KMS-11 (cell line): ENCODE data around the gene SLC24A4.

Source experiments
- H2AFZ ChIP-seq: fragments of 200-600 bp; sonication (generic); 2 replicates; pipeline ENCODE4 v1.6.1; 2016; ENCODE audit warnings: antibody characterized with exemption, mixed run types, low read depth
- H3K27ac ChIP-seq: fragments of 200-600 bp; sonication (generic); 2 replicates; pipeline ENCODE4 v1.6.1; 2016; ENCODE audit warnings: mild to moderate bottlenecking, mixed run types
- H3K27me3 ChIP-seq: fragments of 200-600 bp; sonication (generic); 2 replicates; pipeline ENCODE4 v1.6.1; 2017; ENCODE audit warnings: mild to moderate bottlenecking, low read depth, mixed run types, moderate library complexity; ENCODE audit not compliant: insufficient read depth
- H3K36me3 ChIP-seq: fragments of 200-600 bp; sonication (generic); 2 replicates; pipeline ENCODE4 v1.6.1; 2017; ENCODE audit warnings: mild to moderate bottlenecking, mixed run types; ENCODE audit not compliant: insufficient read depth
- H3K4me1 ChIP-seq: fragments of 200-600 bp; sonication (generic); 2 replicates; pipeline ENCODE4 v1.6.1; 2016; ENCODE audit warnings: mild to moderate bottlenecking, low read depth, mixed run types; ENCODE audit not compliant: poor library complexity, severe bottlenecking
- H3K4me2 ChIP-seq: fragments of 200-600 bp; sonication (generic); 2 replicates; pipeline ENCODE4 v1.7.0; 2016; ENCODE audit warnings: mild to moderate bottlenecking, mixed run types
- H3K4me3 ChIP-seq: fragments of 200-600 bp; sonication (generic); IDR thresholded peaks from 2 replicates; pipeline ENCODE4 v1.6.1; 2017; ENCODE audit warnings: low read depth, low read length, mixed read lengths; ENCODE audit not compliant: insufficient read depth
- H3K79me2 ChIP-seq: fragments of 200-600 bp; sonication (generic); 2 replicates; pipeline ENCODE4 v1.6.1; 2016; ENCODE audit warnings: low read depth, mixed run types; ENCODE audit not compliant: insufficient read depth
- H3K9ac ChIP-seq: fragments of 200-600 bp; sonication (generic); 2 replicates; pipeline ENCODE4 v1.6.1; 2016; ENCODE audit warnings: mild to moderate bottlenecking, mixed run types
- H4K20me1 ChIP-seq: fragments of 200-600 bp; sonication (generic); 2 replicates; pipeline ENCODE4 v1.6.1; 2016; ENCODE audit warnings: mild to moderate bottlenecking, mixed run types; ENCODE audit not compliant: insufficient read depth
- CTCF ChIP-seq: fragments of 200-600 bp; sonication (generic); conservative IDR thresholded peaks from 2 replicates; pipeline ENCODE4 v1.6.1; 2017; ENCODE audit warnings: low read depth, mild to moderate bottlenecking, antibody characterized with exemption, low read length, moderate library complexity, mixed read lengths

SLC24A4 gene

GRCh38 chr14:92457016-92457565 is 134.1 kb downstream of the SLC24A4 start:
- Histone ChIP-seq H3K79me2 (no peaks in the 10 kb centered on the region), H3K4me1 (no peaks in the 10 kb centered on the region), H3K27me3 (no peaks in the 10 kb centered on the region), H3K4me2 (no peak overlapping the region), H3K27ac (no peak overlapping the region), H3K36me3 (no peaks in the 10 kb centered on the region), H2AFZ (no peak overlapping the region), H3K4me3 (no peak overlapping the region), H4K20me1 (no peaks in the 10 kb centered on the region), H3K9ac (no peak overlapping the region)
- no peak for TF ChIP-seq CTCF

DNA sequence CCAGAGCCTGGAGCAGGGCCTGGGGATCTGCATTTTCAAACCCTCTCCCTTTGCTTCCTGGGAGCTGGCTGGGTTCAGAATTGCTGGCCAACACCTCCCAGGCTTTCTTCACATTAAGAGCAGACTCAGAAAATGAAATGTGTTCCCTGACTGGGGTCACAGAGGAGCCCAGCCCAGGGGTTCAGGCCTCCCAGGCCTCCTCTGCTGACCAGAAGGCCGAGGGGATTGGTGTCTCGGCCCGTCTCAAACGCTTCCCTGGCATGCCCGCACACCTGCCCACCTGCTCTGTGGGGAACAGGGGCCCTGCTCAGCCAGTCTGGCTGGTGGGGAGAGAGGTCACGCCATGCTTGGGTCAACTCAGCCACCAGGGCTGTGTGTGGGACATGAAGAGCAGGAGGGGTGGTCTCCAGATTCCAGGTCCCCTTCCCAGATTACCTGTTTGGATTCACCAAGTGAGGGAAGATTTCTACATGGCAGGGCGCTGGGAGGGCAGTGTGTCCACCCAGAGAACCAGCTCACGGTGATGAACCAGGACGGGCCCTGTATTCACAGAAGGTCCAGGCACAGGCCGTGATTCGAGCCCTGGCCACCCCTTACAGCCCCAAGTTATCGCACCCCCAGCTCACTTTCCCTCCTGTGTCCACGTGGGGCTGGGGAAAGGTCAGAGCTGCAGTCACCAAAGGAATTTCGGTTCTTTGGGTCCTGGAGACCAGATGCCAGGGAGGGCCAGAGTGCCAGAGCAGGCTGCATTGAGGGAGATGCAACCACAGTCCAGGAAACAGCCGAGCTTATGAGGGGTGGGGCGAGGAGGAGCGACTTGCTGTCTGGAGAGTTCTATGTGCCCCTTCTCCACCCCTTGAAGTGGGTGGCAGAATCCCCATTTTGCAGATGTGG is 135.4 kb downstream of the SLC24A4 start:
- TF ChIP-seq CTCF: no peak

DNA sequence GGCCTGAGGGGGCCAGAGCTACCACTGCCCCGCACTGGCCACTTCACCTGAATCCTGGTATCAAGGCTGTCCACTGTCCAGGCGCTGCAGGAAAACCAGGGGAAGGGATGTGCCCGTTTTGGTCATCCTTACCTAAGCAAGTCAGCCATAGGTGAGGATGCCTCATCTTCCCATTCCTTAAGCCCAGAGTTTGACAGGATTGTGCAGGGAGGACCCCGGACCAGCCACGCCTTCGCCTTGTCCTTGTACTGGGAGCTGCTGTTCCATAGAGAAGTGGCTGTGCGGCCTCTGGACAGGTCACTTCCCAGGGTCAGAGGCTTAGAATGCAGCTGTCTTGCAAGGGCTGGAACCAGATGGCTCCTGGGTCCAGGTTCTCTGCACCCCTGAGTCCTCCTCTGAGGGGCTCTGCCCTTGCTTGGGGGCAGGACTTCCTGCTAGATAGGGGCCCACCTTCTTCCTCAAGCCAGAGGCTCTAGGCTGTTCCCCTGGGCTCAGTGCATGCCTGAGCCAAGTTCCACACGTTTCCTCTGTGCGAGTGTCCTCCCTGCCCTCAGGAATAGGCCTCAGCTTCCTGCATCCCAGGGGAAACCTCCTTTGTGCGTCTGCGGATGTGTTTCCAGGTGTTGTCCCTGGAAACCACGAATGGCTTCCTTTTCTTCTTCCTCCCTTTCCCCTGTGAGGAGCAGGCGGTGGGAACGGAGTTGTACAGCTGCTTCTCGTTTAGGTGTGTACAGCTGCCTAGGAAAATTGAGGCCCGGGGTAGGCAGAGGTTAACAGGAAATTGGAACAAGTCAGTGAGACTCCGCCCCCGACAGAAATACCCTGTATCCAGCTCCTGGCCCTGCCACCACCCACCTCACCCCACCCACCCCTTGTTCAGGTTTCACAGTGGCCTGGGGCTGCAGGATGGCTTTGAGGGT is 136.3 kb downstream of the SLC24A4 start:
- Histone ChIP-seq H3K79me2 (no peaks in the 10 kb centered on the region), H4K20me1 (no peaks in the 10 kb centered on the region), H2AFZ (no peak overlapping the region), H3K4me1 (no peaks in the 10 kb centered on the region), H3K4me3 (no peak overlapping the region), H3K9ac (no peak overlapping the region), H3K4me2 (no peak overlapping the region), H3K36me3 (no peaks in the 10 kb centered on the region), H3K27ac (no peak overlapping the region), H3K27me3 (no peaks in the 10 kb centered on the region)
- no peak for TF ChIP-seq CTCF

More for the DNA sequence above, 135.4 kb downstream of the SLC24A4 start:
- Histone ChIP-seq H3K27ac (no peak overlapping the region), H3K27me3 (no peaks in the 10 kb centered on the region), H3K79me2 (no peaks in the 10 kb centered on the region), H3K4me2 (no peak overlapping the region), H3K4me3 (no peak overlapping the region), H3K36me3 (no peaks in the 10 kb centered on the region), H4K20me1 (no peaks in the 10 kb centered on the region), H2AFZ (no peak overlapping the region), H3K4me1 (no peaks in the 10 kb centered on the region), H3K9ac (no peak overlapping the region)

DNA sequence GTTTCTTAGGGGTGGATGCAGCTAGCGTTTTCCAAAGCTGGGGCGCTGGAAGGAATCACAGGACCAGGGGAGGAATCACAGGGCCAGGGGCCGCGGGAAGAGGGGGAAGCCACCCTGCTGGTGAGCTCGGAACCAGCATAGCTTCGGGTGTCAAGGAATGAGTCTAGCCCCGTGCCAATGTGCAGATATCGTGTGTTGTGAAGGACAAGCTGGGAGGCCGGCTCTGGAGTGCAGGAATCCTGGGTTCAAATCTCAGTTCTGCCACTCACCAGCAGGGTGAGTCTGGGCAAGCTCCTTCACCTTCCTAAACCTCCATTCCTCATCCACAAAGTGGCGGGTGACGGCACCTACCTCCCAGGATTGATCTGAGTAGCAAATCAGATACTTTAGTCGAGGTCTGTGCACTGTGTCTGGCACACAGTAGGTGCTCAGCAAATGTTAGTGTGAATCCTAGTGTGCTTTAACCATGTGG is 137.0 kb downstream of the SLC24A4 start:
- Histone ChIP-seq H3K4me3 (no peak overlapping the region), H3K27ac (no peak overlapping the region), H3K36me3 (no peaks in the 10 kb centered on the region), H4K20me1 (no peaks in the 10 kb centered on the region), H3K4me1 (no peaks in the 10 kb centered on the region), H2AFZ (no peak overlapping the region), H3K27me3 (no peaks in the 10 kb centered on the region), H3K4me2 (no peak overlapping the region), H3K79me2 (no peaks in the 10 kb centered on the region), H3K9ac (no peak overlapping the region)
- TF ChIP-seq CTCF: no peak
